Neural progenitor cell (in vitro differentiated cells): ENCODE data around the gene TRPM2. TPM values are rescaled to one million over a fixed set of nuclear protein-coding genes. Genes with fewer than 3 reads are reported as not detected.

Source experiments
- DNase-seq: peaks from one replicate; pipeline ENCODE4 v3.0.0-alpha.2; 2016; ENCODE audit warnings: low spot score
- H2AFZ ChIP-seq: fragments of 200-600 bp; sonication (generic); replicated peaks from 2 replicates; pipeline ENCODE4 v1.6.1; 2016; ENCODE audit warnings: antibody characterized with exemption
- H3F3A ChIP-seq: fragments of 200-600 bp; sonication (generic); 2 replicates; pipeline ENCODE4 v1.6.1; 2016; ENCODE audit warnings: antibody characterized with exemption, low read depth
- H3K27ac ChIP-seq: fragments of 200-600 bp; sonication (generic); 2 replicates; pipeline ENCODE4 v1.5.1; 2016; ENCODE audit warnings: mild to moderate bottlenecking
- H3K27me3 ChIP-seq: fragments of 200-600 bp; sonication (generic); 2 replicates; pipeline ENCODE4 v1.6.1; 2016; ENCODE audit warnings: mild to moderate bottlenecking, moderate library complexity
- H3K36me3 ChIP-seq: fragments of 200-600 bp; sonication (generic); 2 replicates; pipeline ENCODE4 v1.5.1; 2016
- H3K4me1 ChIP-seq: fragments of 200-600 bp; sonication (generic); 2 replicates; pipeline ENCODE4 v1.6.1; 2016; ENCODE audit warnings: mixed run types
- H3K4me2 ChIP-seq: fragments of 200-600 bp; sonication (generic); 2 replicates; pipeline ENCODE4 v1.6.1; 2016
- H3K4me3 ChIP-seq: fragments of 200-600 bp; sonication (generic); 2 replicates; pipeline ENCODE4 v1.5.1; 2016
- H3K79me2 ChIP-seq: fragments of 200-600 bp; sonication (generic); 2 replicates; pipeline ENCODE4 v1.6.1; 2016; ENCODE audit warnings: low read depth
- H3K9ac ChIP-seq: fragments of 200-600 bp; sonication (generic); 2 replicates; pipeline ENCODE4 v1.6.1; 2016
- H3K9me3 ChIP-seq: fragments of 200-600 bp; sonication (generic); 2 replicates; pipeline ENCODE4 v1.5.1; 2016; ENCODE audit warnings: low read depth
- H4K20me1 ChIP-seq: fragments of 200-600 bp; sonication (generic); 2 replicates; pipeline ENCODE4 v1.6.1; 2016; ENCODE audit warnings: low read depth
- H3K27ac Mint-ChIP-seq: 3 replicates; pipeline ENCODE4 v1.8.0; 2021; ENCODE audit warnings: mixed read lengths
- H3K27me3 Mint-ChIP-seq: 2 replicates; pipeline ENCODE4 v1.8.0; 2022; ENCODE audit warnings: low read depth, mild to moderate bottlenecking, inconsistent platforms, moderate library complexity, mixed read lengths; ENCODE audit not compliant: insufficient read depth
- H3K36me3 Mint-ChIP-seq: 3 replicates; pipeline ENCODE4 v1.8.0; 2021; ENCODE audit warnings: mixed read lengths
- H3K4me1 Mint-ChIP-seq: 3 replicates; pipeline ENCODE4 v1.8.0; 2021; ENCODE audit warnings: mixed read lengths
- H3K4me3 Mint-ChIP-seq: 3 replicates; pipeline ENCODE4 v1.8.0; 2021; ENCODE audit warnings: mild to moderate bottlenecking, moderate library complexity, mixed read lengths
- H3K9me3 Mint-ChIP-seq: 3 replicates; pipeline ENCODE4 v1.8.0; 2020; ENCODE audit warnings: mixed read lengths
- CTCF ChIP-seq: fragments of 200-600 bp; sonication (generic); IDR thresholded peaks from 2 replicates; pipeline ENCODE4 v1.5.1; 2017; ENCODE audit warnings: antibody characterized with exemption, mild to moderate bottlenecking
- EZH2 ChIP-seq: fragments of 200-600 bp; sonication (generic); IDR thresholded peaks from 2 replicates; pipeline ENCODE4 v1.6.1; 2017; ENCODE audit warnings: antibody characterized with exemption, mild to moderate bottlenecking, moderate library complexity
- EZH2phosphoT487 ChIP-seq: fragments of 200-600 bp; sonication (generic); IDR thresholded peaks from 2 replicates; pipeline ENCODE4 v1.6.1; 2017; ENCODE audit warnings: antibody characterized with exemption
- total RNA-seq: library from RNA; depleted of rRNA; stranded (reverse); fragments of >200 nt; gene quantifications from 2 replicates; pipeline ENCODE4 v1.2.3, GENCODE V29; 2015; ENCODE audit warnings: low replicate concordance

The TRPM2 gene
- total RNA-seq, 1 donor from 2014 or later = not detected

- Mint-ChIP-seq H3K27me3 (peaks cover 5% of the 10 kb centered on the region), H3K4me3 (no peak overlapping the region), H3K27ac (no peak overlapping the region), H3K36me3 (peaks cover 8% of the 10 kb centered on the region), H3K4me1 (peaks cover 4% of the 10 kb centered on the region), H3K9me3 (no peaks in the 10 kb centered on the region)
- no peak overlapping the region for H3K27ac ChIP-seq
- no peak overlapping the region for H3K4me2 ChIP-seq
- no peak for TF ChIP-seq CTCF
- TF ChIP-seq EZH2 = no peak
- TF ChIP-seq EZH2phosphoT487 = no peak
- H3F3A ChIP-seq = no peaks in the 10 kb centered on the region
- no peaks in the 10 kb centered on the region for H3K4me1 ChIP-seq
- no peaks in the 10 kb centered on the region for H3K36me3 ChIP-seq
- DNase-seq = no peak
- no peaks in the 10 kb centered on the region for H3K9me3 ChIP-seq
- H3K27me3 ChIP-seq = no peaks in the 10 kb centered on the region
- H4K20me1 ChIP-seq = peaks cover under 1% of the 10 kb centered on the region
- H2AFZ ChIP-seq = no peak overlapping the region
- no peaks in the 10 kb centered on the region for H3K79me2 ChIP-seq
- no peak overlapping the region for H3K9ac ChIP-seq
- no peak overlapping the region for H3K4me3 ChIP-seq
Observed at GRCh38 chr21:44314561-44314960, 38.9 kb upstream of the TRPM2 start.

GRCh38 chr21:44315691-44316203 lies 37.7 kb upstream of the TRPM2 start:
- H2AFZ ChIP-seq = no peak overlapping the region
- no peak overlapping the region for H3K4me3 ChIP-seq
- H3F3A ChIP-seq = no peaks in the 10 kb centered on the region
- DNase-seq = no peak
- Mint-ChIP-seq H3K4me1 (peaks cover 4% of the 10 kb centered on the region), H3K27ac (no peak overlapping the region), H3K27me3 (peaks cover 3% of the 10 kb centered on the region), H3K36me3 (peaks cover 8% of the 10 kb centered on the region), H3K9me3 (no peaks in the 10 kb centered on the region), H3K4me3 (no peak overlapping the region)
- H3K27me3 ChIP-seq = no peaks in the 10 kb centered on the region
- no peak overlapping the region for H3K4me2 ChIP-seq
- H3K79me2 ChIP-seq = no peaks in the 10 kb centered on the region
- no peak for TF ChIP-seq EZH2
- TF ChIP-seq CTCF = no peak
- no peak for TF ChIP-seq EZH2phosphoT487
- H4K20me1 ChIP-seq = no peaks in the 10 kb centered on the region
- no peaks in the 10 kb centered on the region for H3K9me3 ChIP-seq
- H3K4me1 ChIP-seq = no peaks in the 10 kb centered on the region
- no peak overlapping the region for H3K9ac ChIP-seq
- H3K27ac ChIP-seq = no peak overlapping the region
- H3K36me3 ChIP-seq = no peaks in the 10 kb centered on the region

- Histone ChIP-seq H3K27me3 (no peaks in the 10 kb centered on the region), H3F3A (no peaks in the 10 kb centered on the region), H3K4me3 (no peak overlapping the region), H3K9me3 (no peaks in the 10 kb centered on the region), H3K4me2 (no peak overlapping the region), H3K79me2 (no peaks in the 10 kb centered on the region), H2AFZ (no peak overlapping the region), H3K27ac (no peak overlapping the region), H3K36me3 (no peaks in the 10 kb centered on the region), H3K4me1 (no peaks in the 10 kb centered on the region), H4K20me1 (no peaks in the 10 kb centered on the region), H3K9ac (no peak overlapping the region)
- H3K4me1 Mint-ChIP-seq = no peaks in the 10 kb centered on the region
- H3K27ac Mint-ChIP-seq = peak overlapping the region; percentile 93
- no peak for TF ChIP-seq CTCF
- TF ChIP-seq EZH2 = no peak
- no peak for TF ChIP-seq EZH2phosphoT487
- H3K27me3 Mint-ChIP-seq = peaks cover 3% of the 10 kb centered on the region
- H3K36me3 Mint-ChIP-seq = peaks cover 3% of the 10 kb centered on the region
- peak overlapping the region; percentile 52 for H3K4me3 Mint-ChIP-seq
- no peaks in the 10 kb centered on the region for H3K9me3 Mint-ChIP-seq
- no peak for DNase-seq
Observed at GRCh38 chr21:44316277-44316900, 37.0 kb upstream of the TRPM2 start.
